HG03066 (cell line): Measurements from ENCODE around the gene C1orf21.
A peak's percentile ranks its signal among the peaks of the same experiment; 100 is the strongest.
"Not testable (repeated sequence)": the region's sequence is repeated elsewhere in the genome, so short reads cannot be mapped to it uniquely, and the experiment has no call there.

Source experiments
- ATAC-seq: cut with Tn5 transposase; IDR thresholded peaks from one replicate; pipeline ENCODE4 v1.9.1; 2021; ENCODE audit warnings: low read depth; ENCODE audit not compliant: unreplicated experiment

C1orf21 gene

DNA sequence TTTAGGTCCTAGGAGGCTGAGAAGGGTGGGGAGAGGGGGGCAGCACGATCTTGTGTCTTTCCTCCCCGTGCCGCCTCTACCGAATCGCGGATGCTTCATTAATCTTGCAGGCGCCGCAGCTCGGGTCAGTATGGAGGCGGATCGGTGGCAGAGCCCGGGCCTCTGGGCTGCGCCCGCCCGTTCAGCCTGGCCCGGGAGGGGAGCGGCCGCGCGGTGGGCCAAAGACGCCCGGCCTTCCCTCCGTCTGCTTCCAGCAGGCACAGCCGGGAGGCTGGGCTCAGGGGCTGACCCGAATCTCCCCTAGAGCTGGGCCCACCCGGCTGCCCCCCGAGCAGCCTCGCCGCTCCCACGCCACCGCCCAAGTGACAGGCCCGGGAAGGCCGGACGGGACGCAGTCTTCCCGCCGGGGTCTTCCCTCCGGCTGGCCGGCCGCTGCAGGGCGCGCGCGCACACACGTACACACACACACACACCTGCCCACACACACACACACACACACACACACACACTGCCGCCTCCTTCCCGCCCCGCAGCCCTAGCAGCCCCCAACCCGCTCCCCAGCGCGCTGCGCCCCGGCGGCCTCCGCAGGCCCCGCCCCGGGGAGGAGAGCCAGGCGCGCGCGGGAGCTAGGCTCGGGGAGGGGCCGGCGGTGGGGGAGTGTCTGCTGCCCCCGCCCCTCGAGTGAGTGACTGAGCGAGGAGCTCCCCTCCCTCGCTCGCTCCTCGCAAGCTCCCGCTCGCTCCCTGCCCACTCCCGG, at the start of gene C1orf21:
Gene C1orf21, plus strand, starts transcription at position 718 of the 757 bp plus-strand sequence. CDS start 90,481 bp downstream, outside the sequence.
- peak; percentile 82 for ATAC-seq

DNA sequence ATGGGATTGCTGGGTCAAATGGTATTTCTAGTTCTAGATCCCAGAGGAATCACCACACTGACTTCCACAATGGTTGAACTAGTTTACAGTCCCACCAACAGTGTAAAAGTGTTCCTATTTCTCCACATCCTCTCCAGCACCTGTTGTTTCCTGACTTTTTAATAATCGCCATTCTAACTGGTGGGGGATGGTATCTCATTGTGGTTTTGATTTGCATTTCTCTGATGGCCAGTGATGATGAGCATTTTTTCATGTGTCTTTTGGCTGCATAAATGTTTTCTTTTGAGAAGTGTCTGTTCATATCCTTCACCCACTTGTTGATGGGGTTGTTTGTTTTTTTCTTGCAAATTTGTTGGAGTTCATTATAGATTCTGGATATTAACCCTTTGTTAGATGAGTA, 49.0 kb upstream of the C1orf21 start:
- ATAC-seq, result not testable (repeated sequence)

DNA sequence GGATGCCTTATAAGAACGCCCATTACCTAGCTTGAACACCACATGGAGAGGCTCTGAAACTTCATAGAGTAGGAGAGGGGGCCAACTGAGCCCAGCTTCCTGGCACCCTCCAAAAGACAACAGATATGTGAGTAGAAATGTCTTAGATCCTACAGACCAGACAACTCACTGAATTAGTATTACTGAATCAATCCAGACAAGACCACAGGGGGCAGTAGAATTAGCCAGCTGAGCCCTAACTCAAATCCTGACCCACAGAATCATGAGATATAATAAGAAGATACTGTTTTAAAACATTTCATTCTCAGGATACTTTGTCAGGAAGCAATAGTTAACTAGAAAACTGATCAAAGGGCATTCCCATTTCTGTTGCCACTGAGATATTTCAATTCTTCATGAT, 45.8 kb upstream of the C1orf21 start:
- no peak for ATAC-seq

DNA sequence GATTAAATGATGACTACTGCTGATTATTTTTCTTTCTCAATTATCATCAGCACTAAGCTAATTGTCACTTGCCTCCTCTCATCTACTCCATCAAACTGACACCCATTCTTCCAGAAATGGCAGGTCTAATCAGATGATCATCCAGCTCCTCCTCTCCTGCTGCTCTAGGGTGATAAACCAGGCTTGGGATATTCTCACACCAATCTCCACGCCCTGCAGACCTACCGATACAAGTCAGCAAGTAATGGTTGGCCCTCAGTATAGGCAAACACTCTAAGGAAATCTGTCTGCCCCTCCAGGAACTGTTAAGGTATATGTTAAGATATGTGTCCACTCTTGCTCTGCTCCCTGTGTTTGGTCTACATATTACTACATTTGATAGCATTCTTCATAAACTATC, 36.3 kb upstream of the C1orf21 start:
- ATAC-seq, result no peak

DNA sequence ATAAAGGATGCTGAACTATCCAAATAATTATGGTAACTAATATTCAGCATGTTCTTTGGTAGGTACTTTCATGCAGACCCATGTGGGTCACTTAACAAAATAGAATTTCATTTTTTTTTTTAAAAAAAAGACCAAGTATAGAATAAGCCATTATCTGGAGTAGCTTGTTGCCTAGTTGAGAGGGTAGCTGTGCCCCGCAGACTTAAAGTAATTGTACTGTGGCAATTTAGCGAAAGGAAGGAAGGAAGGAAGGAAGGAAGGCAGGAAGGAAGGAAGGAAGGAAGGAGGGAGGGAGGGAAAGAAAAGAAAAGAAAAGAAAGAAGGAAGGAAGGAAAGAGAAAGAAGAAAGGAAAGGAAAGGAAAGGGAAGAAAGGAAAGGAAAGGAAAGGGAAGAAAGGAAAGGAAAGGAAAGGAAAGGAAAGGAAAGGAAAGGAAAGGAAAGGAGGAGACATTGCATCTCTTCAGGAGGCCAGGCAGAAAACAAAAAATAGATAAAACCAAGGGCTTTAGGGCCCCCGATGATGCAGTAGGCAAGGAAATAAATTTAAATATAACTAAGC, 35.3 kb upstream of the C1orf21 start:
- ATAC-seq, result no peak

DNA sequence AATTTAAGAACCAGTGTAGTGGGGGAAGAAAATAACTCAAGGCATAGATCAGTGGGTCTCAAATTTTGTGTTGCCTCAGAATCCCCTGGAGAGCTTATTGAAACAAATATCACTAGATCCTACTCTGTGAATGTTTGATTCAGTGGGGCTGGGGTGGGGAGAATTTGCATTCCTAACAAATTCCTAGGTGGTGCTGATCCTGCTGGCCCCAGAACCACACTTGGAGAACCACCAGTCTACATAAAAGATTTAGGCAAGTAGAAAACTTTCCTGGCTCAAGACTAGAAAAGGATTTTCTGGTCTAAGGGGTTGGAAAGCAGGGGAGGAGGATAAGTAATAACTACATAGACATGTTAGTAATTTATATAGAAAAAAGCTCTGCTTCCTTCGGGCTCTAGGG, 34.1 kb upstream of the C1orf21 start:
- ATAC-seq, result no peak

GRCh38 chr1:184354719-184355118, 32.1 kb upstream of the C1orf21 start:
- no peak for ATAC-seq

DNA sequence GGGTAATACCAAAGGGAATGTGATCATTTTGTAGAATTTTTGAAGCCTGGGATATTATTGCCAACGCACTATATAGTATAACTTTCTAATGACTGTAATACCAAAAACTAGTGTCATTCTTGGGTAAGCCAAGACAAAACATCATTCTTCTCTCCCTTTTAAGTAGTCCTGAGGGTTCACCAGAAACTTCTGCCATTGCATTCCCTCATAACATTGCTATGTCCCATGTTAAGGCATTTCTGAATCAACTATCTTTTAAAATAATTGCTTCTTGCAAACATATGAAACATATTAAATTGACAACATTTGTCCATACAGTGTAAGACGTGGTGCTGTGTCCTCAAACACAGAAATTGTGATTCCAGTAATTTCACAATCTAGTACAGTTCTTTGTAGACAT, 29.9 kb upstream of the C1orf21 start:
- ATAC-seq, result no peak

DNA sequence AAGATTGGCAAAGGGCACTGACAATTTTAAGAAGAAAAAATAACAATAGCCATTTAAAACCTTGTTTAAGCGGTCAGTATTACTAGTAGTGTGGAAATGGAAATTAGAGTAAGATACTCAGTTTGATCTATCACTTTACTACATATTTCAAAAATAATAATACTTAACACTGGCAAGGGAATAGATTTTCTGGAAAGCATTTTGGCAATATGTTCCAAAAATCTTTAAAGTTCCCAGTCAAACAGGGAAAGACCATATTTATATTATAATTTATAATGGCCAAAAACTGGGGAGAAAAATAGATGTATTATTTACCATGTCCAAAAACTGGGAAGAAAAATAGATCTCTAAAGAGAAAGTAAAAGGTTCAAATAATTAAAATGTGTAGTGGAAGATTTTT, 28.6 kb upstream of the C1orf21 start:
- no peak for ATAC-seq

- no peak for ATAC-seq
Measured at GRCh38 chr1:184359909-184360308, 26.9 kb upstream of the C1orf21 start.

DNA sequence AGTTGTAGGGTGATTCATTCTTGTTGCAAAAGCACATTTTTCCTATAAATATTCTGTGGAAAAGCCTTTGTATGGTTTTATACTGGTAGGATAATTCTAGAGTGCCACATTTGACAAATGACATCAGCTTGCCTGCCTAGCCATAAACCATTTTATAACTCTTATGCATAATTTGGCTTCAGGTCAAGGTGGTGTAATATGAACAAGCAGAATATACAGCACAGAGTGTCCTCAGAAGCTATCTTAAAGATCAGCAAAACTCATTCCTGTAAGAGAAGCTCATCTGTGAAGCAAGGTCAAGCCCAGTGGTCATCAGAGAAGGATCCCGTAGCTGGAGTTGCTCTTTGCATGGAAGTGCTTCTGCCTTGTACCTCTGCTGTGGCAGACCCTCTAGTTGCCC, 24.0 kb upstream of the C1orf21 start:
- no peak for ATAC-seq

DNA sequence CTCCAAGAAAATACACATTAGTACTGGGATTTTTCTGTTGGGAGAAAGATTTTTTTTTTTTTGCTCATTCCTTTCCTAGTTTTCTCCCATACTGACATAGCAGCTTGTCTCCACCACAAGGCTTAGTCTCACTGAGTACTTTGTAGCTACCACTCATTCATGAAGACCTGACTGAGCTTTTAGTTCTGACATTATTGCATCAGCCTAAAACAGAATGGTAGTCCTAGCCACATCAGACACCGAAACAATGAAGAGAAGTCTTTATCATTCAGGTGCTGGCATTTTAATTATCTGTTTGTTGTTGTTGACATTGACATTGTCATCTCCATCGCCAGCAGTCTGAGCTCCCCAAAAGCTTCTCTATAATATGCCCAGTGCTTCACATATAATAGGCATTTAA, 21.1 kb upstream of the C1orf21 start:
- ATAC-seq, result no peak

DNA sequence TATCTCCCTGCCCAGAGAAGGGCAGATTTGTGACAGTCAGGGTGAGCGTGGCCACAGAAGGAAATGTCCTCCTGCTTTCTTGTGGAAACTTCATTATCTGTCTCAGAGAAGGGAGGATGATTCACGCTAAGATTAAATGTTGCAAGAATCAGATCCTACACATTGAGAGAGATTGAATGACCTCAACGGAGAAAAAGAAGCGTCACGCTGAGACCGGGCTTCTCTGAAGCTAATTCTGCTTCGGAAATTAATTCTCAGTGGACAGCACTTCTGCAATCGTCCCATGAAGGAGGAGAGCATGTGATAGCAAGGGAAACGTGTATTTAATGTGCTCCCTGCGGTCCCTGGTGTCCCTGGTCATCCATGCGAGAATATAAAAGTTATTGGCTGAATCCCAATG, 19.8 kb upstream of the C1orf21 start:
- no peak for ATAC-seq

DNA sequence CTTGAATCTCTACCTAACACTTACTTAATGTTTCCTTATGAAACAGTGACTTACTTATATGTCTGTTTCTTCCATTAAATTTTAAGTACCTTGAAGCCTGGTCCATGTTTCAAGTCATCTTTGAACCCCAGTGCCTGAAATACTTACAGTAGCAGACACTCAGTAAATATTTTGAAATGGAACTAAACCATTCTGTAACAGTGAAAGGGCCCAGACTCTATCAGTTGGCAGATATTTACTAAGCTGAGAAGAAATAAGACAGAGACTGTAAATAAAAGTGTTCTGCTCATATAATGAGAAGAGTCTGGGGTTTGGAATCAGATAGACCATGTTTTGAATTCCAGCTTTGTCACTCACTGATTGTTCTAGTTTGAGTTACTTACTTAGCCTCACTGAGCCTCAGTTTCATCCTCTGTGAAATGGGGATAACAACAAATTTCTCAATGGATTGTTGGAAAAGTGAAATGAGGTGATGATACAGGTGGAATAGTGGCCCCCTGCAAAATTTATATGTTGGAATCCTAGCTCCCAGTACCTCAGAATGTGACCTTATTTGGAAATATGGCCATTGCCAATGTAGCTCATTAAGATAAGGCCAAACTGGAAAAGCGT, 19.3 kb upstream of the C1orf21 start:
- no peak for ATAC-seq

DNA sequence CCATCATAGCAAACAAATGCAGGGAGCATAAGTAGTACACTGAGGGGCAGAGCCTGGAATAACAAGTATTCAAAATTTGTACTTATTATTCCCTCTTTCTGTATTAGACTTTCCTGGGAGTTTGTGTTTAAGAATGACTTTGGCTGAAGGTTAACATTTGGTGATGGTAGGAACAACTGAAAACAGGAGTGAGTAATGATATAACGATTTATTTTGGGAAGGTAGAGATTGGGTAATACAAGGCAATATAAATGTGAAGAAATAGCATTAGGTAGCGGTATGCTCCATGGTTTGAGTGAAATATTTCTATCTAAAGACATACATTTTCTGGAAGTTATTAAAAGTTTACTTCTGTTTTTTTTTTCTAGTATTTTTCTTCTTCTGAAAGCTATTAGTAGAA, 18.5 kb upstream of the C1orf21 start:
- no peak for ATAC-seq

DNA sequence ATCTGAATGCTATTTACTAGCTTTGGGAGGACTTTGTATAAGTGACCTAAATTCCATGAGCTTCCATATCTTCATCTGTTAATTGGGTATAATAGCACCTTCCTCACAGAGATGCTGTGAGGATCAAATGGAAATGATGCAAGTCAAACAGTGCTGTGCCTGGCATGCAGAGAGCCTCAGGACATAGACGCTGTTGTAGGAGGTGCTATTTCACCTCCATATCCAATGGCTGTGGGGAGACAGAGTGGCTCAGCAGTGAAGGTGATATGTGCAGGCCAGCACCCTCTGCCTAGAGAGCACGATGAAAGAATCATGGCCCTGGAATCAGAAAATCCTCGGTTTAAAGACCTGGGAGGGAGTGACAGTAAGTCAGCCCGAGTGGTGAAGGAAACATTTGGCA, 16.0 kb upstream of the C1orf21 start:
- no peak for ATAC-seq

DNA sequence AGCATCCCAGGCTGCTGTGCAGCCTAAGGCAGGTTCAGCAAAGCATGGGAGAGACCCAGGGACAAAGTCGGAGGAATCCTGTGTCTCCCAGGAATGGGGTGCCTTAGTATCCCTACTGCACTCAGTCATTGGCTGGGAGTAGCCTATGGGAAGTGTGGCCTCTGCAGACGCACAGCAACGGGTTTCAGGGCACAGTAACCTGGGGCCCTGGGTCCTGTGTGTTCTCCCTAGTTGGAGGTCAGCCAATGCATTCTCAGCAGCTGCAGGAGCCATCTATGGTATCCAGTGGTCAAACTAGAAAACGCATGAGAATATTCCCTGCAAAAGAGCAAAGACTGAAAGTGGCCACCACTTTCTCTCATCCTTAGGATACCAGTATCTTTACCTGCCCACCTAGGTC, 13.7 kb upstream of the C1orf21 start:
- ATAC-seq, result no peak

DNA sequence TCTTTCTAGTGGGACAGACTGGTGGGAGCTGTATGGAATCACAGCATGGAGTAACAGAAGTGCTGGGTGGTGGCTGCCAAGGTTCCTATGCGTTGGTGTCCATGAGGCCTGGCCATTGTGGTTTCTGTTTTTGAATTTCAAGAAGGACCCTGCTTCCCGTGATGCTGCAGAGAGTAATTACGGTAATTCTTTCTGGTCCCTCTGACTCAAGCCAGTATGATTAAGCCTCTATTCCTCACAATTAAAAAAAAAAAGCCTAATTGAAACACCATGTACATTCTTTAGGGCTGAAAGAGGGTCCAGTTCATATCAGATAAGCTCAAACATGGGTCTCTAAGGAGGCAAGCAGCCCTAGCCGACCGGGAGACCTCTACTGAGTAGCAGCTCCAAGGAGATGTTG, 10.5 kb upstream of the C1orf21 start:
- ATAC-seq, result no peak

- no peak for ATAC-seq
Measured at GRCh38 chr1:184379111-184379752, 7.6 kb upstream of the C1orf21 start.

GRCh38 chr1:184380468-184380867, 6.4 kb upstream of the C1orf21 start:
- ATAC-seq, result no peak

GRCh38 chr1:184383772-184384323, 3.0 kb upstream of the C1orf21 start:
- no peak for ATAC-seq
